OCI-LY7 (cell line): ENCODE results near the gene TBC1D10A.

Source experiments
- EZH2phosphoT487 ChIP-seq: fragments of 200-600 bp; sonication (generic); IDR thresholded peaks from 2 replicates; pipeline ENCODE4 v1.6.1; 2018; ENCODE audit warnings: low read depth, borderline replicate concordance, mild to moderate bottlenecking, mixed run types, antibody characterized with exemption, low read length, moderate library complexity, mixed read lengths
- TF ChIP-seq, protein P1 (sequence below): fragments of 200-600 bp; sonication (generic); conservative IDR thresholded peaks from 2 replicates; pipeline ENCODE4 v1.5.1; 2014; ENCODE audit warnings: mild to moderate bottlenecking, antibody characterized with exemption, low read length, moderate library complexity, mixed read lengths

GRCh38 chr22:30288419-30289140 lies 38.2 kb downstream of the TBC1D10A start:
- TF ChIP-seq, protein P1, sequence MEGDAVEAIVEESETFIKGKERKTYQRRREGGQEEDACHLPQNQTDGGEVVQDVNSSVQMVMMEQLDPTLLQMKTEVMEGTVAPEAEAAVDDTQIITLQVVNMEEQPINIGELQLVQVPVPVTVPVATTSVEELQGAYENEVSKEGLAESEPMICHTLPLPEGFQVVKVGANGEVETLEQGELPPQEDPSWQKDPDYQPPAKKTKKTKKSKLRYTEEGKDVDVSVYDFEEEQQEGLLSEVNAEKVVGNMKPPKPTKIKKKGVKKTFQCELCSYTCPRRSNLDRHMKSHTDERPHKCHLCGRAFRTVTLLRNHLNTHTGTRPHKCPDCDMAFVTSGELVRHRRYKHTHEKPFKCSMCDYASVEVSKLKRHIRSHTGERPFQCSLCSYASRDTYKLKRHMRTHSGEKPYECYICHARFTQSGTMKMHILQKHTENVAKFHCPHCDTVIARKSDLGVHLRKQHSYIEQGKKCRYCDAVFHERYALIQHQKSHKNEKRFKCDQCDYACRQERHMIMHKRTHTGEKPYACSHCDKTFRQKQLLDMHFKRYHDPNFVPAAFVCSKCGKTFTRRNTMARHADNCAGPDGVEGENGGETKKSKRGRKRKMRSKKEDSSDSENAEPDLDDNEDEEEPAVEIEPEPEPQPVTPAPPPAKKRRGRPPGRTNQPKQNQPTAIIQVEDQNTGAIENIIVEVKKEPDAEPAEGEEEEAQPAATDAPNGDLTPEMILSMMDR, result no peak
- no peak for TF ChIP-seq EZH2phosphoT487
